ENCODE results near the gene TMEM182. TPM values are rescaled to one million over a fixed set of nuclear protein-coding genes. Genes with fewer than 3 reads are reported as not detected.
A peak's percentile ranks its signal among the peaks of the same experiment; 100 is the strongest.

The TMEM182 gene
- total and polyA plus RNA-seq, 4 donors = 4.0 to 8.7 (median 7.0) TPM

DNA sequence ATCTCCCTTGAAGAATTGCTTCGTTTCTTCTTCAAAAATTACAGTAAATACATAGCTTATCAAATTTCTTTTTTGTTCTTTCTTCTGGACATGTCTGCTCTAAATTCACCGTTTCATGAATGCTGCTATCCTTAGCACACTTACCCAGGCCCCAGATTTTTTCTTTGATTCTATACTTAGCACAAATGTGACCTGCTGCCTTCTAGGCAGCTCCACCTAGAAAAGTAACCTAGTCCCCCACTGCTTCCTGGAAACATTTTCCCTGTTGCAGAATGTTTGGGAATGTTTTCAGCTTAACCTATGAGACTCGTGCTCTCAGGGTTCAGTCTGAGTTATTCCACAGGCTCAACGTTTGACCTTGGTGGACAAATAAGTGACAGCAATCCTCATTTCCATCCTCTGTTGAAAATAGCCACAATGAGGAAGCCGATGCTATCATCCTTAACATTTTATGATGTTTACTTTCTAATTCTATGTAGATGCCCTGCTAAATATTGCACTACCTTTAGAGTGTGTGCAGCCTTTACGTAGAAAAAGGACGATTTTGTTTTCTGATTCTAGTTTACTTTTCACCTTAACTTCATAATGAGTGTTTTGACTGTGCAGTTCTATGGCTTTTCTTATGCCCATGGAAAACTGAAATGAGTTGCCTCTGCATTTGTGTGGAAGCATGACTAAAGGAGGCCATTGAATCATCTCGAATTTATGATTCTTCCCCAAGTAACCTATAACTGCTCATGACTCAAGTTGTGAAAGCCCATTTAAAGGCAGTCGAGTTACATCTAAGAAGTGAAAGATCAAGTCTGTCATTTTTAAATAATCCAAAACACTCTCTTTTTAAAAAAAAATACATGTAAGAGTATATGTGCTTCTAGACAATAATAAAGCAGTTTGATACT, 47.7 kb downstream of the TMEM182 start:
- Histone ChIP-seq H3K27me3 (ENCODE audit: control insufficient read depth, insufficient read depth, low read length) (no peaks in the 10 kb centered on the region), H3K27ac (ENCODE audit: low read depth, low read length) (no peak overlapping the region), H3K9me3 (ENCODE audit: control insufficient read depth, insufficient read depth, low read length) (no peaks in the 10 kb centered on the region), H3K4me1 (ENCODE audit: control insufficient read depth, insufficient read depth, low read length) (no peaks in the 10 kb centered on the region), H3K4me3 (ENCODE audit: low read depth, low read length) (no peak overlapping the region), H3K36me3 (ENCODE audit: control insufficient read depth, insufficient read depth, low read length) (no peaks in the 10 kb centered on the region)
- DNase-seq (ENCODE audit: low read depth in 4 of 6, low spot score in 6 of 6) = no peak
- 56% methylated on average over 3 of the region's 9 CpGs for WGBS (ENCODE audit: insufficient coverage)

DNA sequence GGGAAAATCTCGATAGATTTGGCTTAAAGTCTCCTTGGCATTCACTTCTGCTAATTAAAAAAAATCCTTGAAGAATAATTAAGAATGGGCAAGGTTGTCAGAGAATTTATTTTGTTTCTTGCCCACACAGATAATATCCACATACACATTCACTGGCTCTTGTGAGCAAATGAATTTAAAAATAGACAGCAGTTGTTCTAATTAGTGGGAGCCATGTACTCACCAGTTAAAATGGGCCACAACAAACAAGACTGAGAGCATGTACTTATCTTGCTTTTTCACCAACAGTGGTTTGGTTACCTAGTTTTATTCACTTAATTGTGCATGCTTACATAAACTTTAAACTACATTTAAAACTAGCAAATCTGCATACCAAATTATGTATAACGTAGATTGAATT, 53.5 kb downstream of the TMEM182 start:
- Histone ChIP-seq H3K4me3 (ENCODE audit: low read depth, low read length) (no peak overlapping the region), H3K4me1 (ENCODE audit: control insufficient read depth, insufficient read depth, low read length) (no peaks in the 10 kb centered on the region), H3K27me3 (ENCODE audit: control insufficient read depth, insufficient read depth, low read length) (no peaks in the 10 kb centered on the region), H3K9me3 (ENCODE audit: control insufficient read depth, insufficient read depth, low read length) (no peaks in the 10 kb centered on the region), H3K36me3 (ENCODE audit: control insufficient read depth, insufficient read depth, low read length) (no peaks in the 10 kb centered on the region), H3K27ac (ENCODE audit: low read depth, low read length) (no peak overlapping the region)
- DNase-seq (ENCODE audit: low read depth in 4 of 6, low spot score in 6 of 6) = no peak
- WGBS (ENCODE audit: insufficient coverage) = no CpG with 5 or more reads among the region's 2 CpGs

GRCh38 chr2:102826904-102827303, 65.1 kb downstream of the TMEM182 start:
- H3K36me3 ChIP-seq (ENCODE audit: control insufficient read depth, insufficient read depth, low read length) = no peaks in the 10 kb centered on the region
- no peaks in the 10 kb centered on the region for H3K27me3 ChIP-seq (ENCODE audit: control insufficient read depth, insufficient read depth, low read length)
- DNase-seq (ENCODE audit: low read depth in 4 of 6, low spot score in 6 of 6) = peak in 2 of 6 donors; percentile 84 to 90
- no peak overlapping the region for H3K4me3 ChIP-seq (ENCODE audit: low read depth, low read length)
- no peak overlapping the region for H3K27ac ChIP-seq (ENCODE audit: low read depth, low read length)
- 3% methylated on average over 5 of the region's 5 CpGs for WGBS (ENCODE audit: insufficient coverage)
- H3K9me3 ChIP-seq (ENCODE audit: control insufficient read depth, insufficient read depth, low read length) = no peaks in the 10 kb centered on the region
- H3K4me1 ChIP-seq (ENCODE audit: control insufficient read depth, insufficient read depth, low read length) = peaks cover 2% of the 10 kb centered on the region

- Histone ChIP-seq H3K27ac (ENCODE audit: low read depth, low read length) (no peak overlapping the region), H3K4me3 (ENCODE audit: low read depth, low read length) (no peak overlapping the region), H3K27me3 (ENCODE audit: control insufficient read depth, insufficient read depth, low read length) (no peaks in the 10 kb centered on the region), H3K36me3 (ENCODE audit: control insufficient read depth, insufficient read depth, low read length) (no peaks in the 10 kb centered on the region), H3K4me1 (ENCODE audit: control insufficient read depth, insufficient read depth, low read length) (no peaks in the 10 kb centered on the region), H3K9me3 (ENCODE audit: control insufficient read depth, insufficient read depth, low read length) (no peaks in the 10 kb centered on the region)
- peak in 2 of 6 donors; percentile 17 to 38 for DNase-seq (ENCODE audit: low read depth in 4 of 6, low spot score in 6 of 6)
- 48% methylated on average over 2 of the region's 2 CpGs for WGBS (ENCODE audit: insufficient coverage)
Observed at GRCh38 chr2:102832789-102833188, 71.0 kb downstream of the TMEM182 start.

- H3K27ac ChIP-seq (ENCODE audit: low read depth, low read length) = no peak overlapping the region
- no peak overlapping the region for H3K4me3 ChIP-seq (ENCODE audit: low read depth, low read length)
- no peak for DNase-seq (ENCODE audit: low read depth in 4 of 6, low spot score in 6 of 6)
- no peaks in the 10 kb centered on the region for H3K9me3 ChIP-seq (ENCODE audit: control insufficient read depth, insufficient read depth, low read length)
- H3K4me1 ChIP-seq (ENCODE audit: control insufficient read depth, insufficient read depth, low read length) = no peaks in the 10 kb centered on the region
- WGBS (ENCODE audit: insufficient coverage) = 89% methylated on average over 3 of the region's 6 CpGs
- no peaks in the 10 kb centered on the region for H3K27me3 ChIP-seq (ENCODE audit: control insufficient read depth, insufficient read depth, low read length)
- no peaks in the 10 kb centered on the region for H3K36me3 ChIP-seq (ENCODE audit: control insufficient read depth, insufficient read depth, low read length)
Observed at GRCh38 chr2:102834523-102835273, 72.9 kb downstream of the TMEM182 start.

GRCh38 chr2:102837626-102838198, 75.9 kb downstream of the TMEM182 start:
- 83% methylated on average over 4 of the region's 8 CpGs for WGBS (ENCODE audit: insufficient coverage)
- Histone ChIP-seq H3K27me3 (ENCODE audit: control insufficient read depth, insufficient read depth, low read length) (no peaks in the 10 kb centered on the region), H3K27ac (ENCODE audit: low read depth, low read length) (no peak overlapping the region), H3K36me3 (ENCODE audit: control insufficient read depth, insufficient read depth, low read length) (no peaks in the 10 kb centered on the region), H3K9me3 (ENCODE audit: control insufficient read depth, insufficient read depth, low read length) (no peaks in the 10 kb centered on the region), H3K4me3 (ENCODE audit: low read depth, low read length) (no peak overlapping the region), H3K4me1 (ENCODE audit: control insufficient read depth, insufficient read depth, low read length) (no peaks in the 10 kb centered on the region)
- no peak for DNase-seq (ENCODE audit: low read depth in 4 of 6, low spot score in 6 of 6)

GRCh38 chr2:102839668-102840388, 78.0 kb downstream of the TMEM182 start:
- H3K27ac ChIP-seq (ENCODE audit: low read depth, low read length) = no peak overlapping the region
- 25% methylated on average over 4 of the region's 8 CpGs for WGBS (ENCODE audit: insufficient coverage)
- peaks cover 7% of the 10 kb centered on the region for H3K4me1 ChIP-seq (ENCODE audit: control insufficient read depth, insufficient read depth, low read length)
- H3K27me3 ChIP-seq (ENCODE audit: control insufficient read depth, insufficient read depth, low read length) = no peaks in the 10 kb centered on the region
- H3K4me3 ChIP-seq (ENCODE audit: low read depth, low read length) = no peak overlapping the region
- no peaks in the 10 kb centered on the region for H3K9me3 ChIP-seq (ENCODE audit: control insufficient read depth, insufficient read depth, low read length)
- DNase-seq (ENCODE audit: low read depth in 4 of 6, low spot score in 6 of 6) = peak; percentile 36 to 91 (median 57)
- H3K36me3 ChIP-seq (ENCODE audit: control insufficient read depth, insufficient read depth, low read length) = no peaks in the 10 kb centered on the region

DNA sequence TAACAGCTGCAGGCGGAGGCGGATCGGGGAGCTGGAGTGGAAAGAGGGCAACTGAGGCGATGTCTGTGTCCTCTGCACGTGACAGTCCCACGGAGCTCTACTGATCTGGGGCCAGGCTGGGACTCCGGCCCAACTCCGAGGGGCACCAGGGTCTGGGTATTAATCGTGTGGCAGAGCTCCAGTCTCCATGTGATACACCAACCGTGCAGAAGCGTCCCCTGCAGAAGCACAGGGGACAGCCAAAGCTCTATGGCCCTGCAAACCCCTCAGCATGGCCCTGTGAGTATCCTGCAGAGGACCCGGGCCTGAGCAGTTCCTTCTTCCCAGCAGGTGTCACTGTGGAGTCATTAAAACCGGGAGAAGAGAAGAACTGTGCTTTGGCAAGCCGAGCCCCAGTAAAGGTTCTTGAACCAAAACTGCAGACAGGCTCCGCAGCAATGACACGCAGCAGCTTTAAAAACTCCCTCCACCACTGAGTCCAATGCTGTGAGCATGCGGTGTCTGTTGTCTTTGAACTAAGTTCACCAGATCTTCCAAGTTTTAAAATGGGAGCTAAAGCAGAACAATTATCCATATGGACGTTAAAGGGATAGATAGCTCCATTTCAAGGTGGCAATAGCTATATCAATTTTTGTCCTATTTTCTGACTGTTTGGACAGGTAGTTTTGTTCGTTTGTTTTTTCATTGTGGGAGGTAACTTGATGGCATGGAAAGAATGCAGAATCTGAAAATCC, 79.4 kb downstream of the TMEM182 start:
- Histone ChIP-seq H3K4me3 (ENCODE audit: low read depth, low read length) (no peak overlapping the region), H3K36me3 (ENCODE audit: control insufficient read depth, insufficient read depth, low read length) (no peaks in the 10 kb centered on the region), H3K27me3 (ENCODE audit: control insufficient read depth, insufficient read depth, low read length) (no peaks in the 10 kb centered on the region), H3K27ac (ENCODE audit: low read depth, low read length) (no peak overlapping the region), H3K9me3 (ENCODE audit: control insufficient read depth, insufficient read depth, low read length) (no peaks in the 10 kb centered on the region), H3K4me1 (ENCODE audit: control insufficient read depth, insufficient read depth, low read length) (peaks cover 7% of the 10 kb centered on the region)
- WGBS (ENCODE audit: insufficient coverage) = 54% methylated on average over 15 of the region's 19 CpGs
- peak in 4 of 6 donors; percentile 41 to 91 (median 66) for DNase-seq (ENCODE audit: low read depth in 4 of 6, low spot score in 6 of 6)
